BE2C (cell line): ENCODE results near the gene INSIG1. TPM values are rescaled to one million over a fixed set of nuclear protein-coding genes. Genes with fewer than 3 reads are reported as not detected.
A peak's percentile ranks its signal among the peaks of the same experiment; 100 is the strongest.

Source experiments
- DNase-seq: peaks from one replicate; pipeline ENCODE4 v3.0.0-alpha.2; 2020
- H3K27me3 ChIP-seq: fragments of 250-450 bp; sonication (Bioruptor Pico); 2 replicates; pipeline ENCODE4 v1.5.1; 2020; ENCODE audit warnings: mild to moderate bottlenecking
- H3K36me3 ChIP-seq: fragments of 250-450 bp; sonication (Bioruptor Pico); 2 replicates; pipeline ENCODE4 v1.5.1; 2020; ENCODE audit warnings: mild to moderate bottlenecking
- H3K4me1 ChIP-seq: fragments of 250-450 bp; sonication (Bioruptor Pico); 2 replicates; pipeline ENCODE4 v1.5.1; 2020
- H3K4me3 ChIP-seq: 2 replicates; pipeline ENCODE4 v1.5.1; 2011; ENCODE audit warnings: low read depth, low read length
- H3K9me3 ChIP-seq: fragments of 250-450 bp; sonication (Bioruptor Pico); 2 replicates; pipeline ENCODE4 v1.5.1; 2020
- polyA plus RNA-seq: library from polyadenylated mRNA; unstranded; fragments of >200 nt; gene quantifications from one replicate; pipeline ENCODE4 v1.2.1, GENCODE V29; 2012; ENCODE audit warnings: low read depth, missing spikeins; ENCODE audit not compliant: insufficient read length, insufficient read depth
- TF ChIP-seq, protein P1 (sequence below): IDR thresholded peaks from 2 replicates; pipeline ENCODE4 v1.5.1; 2012; ENCODE audit warnings: mild to moderate bottlenecking, low read depth, low read length

Gene INSIG1
- polyA plus RNA-seq: 20.0 TPM

DNA sequence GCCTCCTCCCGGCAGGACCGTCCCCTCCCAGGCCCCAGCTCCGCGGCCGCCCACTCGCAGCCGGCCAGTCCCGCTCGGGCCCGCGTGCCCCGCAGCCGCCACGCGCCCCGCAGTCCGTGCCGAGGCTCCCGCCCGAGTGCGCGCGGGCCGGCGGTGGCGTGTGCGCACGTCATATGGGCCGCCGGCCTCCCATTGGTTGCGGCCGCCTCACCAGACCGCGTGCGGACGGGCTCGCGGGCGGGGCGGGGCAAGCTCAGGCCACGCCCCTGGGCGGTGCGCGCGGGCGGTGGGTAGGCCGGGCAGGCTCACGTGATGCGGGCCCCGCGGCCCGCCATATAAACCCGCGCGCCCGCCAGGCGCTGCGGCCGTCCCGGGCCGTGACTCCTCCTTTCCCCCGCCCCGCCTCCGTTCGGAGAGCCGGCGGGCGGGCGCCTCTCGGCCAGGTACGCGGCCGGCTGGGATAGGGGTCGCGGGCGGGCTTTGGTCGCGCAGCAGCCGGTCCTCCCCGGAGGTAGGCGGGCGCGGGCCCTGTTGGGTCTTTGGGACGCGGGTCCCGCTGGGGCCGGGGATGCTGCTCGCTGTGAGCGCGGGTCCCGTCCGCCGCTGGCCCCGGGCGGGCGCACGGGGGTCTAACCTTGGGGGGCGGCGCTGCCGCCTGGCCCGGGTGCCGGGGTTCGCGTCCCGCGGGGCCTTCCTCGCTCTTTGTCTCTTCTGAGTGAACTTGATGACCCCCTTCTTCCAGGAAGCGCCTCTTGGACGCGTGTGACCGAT lies at the start of gene INSIG1:
TSS of gene INSIG1 (plus strand) at position 362 of the 771 bp plus-strand sequence. CDS start at position 770, 408 bp downstream.
- Histone ChIP-seq H3K4me1 (peaks cover 5% of the 10 kb centered on the region; the same call in 1 of the 2 replicates), H3K4me3 (peak within 1 kb of the TSS; percentile 84), H3K27me3 (no peaks in the 10 kb centered on the region), H3K9me3 (no peaks in the 10 kb centered on the region), H3K36me3 (peaks cover 23% of the 10 kb centered on the region)
- DNase-seq: peak; percentile 94
- TF ChIP-seq, protein P1, sequence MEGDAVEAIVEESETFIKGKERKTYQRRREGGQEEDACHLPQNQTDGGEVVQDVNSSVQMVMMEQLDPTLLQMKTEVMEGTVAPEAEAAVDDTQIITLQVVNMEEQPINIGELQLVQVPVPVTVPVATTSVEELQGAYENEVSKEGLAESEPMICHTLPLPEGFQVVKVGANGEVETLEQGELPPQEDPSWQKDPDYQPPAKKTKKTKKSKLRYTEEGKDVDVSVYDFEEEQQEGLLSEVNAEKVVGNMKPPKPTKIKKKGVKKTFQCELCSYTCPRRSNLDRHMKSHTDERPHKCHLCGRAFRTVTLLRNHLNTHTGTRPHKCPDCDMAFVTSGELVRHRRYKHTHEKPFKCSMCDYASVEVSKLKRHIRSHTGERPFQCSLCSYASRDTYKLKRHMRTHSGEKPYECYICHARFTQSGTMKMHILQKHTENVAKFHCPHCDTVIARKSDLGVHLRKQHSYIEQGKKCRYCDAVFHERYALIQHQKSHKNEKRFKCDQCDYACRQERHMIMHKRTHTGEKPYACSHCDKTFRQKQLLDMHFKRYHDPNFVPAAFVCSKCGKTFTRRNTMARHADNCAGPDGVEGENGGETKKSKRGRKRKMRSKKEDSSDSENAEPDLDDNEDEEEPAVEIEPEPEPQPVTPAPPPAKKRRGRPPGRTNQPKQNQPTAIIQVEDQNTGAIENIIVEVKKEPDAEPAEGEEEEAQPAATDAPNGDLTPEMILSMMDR: no peak

DNA sequence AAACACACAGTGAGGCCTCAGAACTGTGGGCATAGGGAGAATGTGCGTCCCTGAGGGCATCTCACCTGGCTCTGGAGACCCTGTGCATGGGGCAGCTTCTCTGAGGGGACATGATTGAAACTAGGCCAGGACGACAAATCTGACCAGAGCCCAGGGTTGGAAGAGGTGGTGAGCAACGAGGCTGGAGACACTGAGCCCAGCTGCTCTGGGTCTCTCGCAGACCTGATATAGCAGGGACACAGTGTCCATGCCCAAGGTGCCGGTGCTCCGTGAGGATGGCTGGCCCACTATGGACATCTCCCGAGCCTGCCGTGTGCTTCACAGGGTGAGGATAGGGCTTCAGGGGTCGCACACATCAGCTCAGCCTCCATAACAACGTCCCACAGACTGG lies 49.3 kb upstream of the INSIG1 start:
- TF ChIP-seq, protein P1: no peak

DNA sequence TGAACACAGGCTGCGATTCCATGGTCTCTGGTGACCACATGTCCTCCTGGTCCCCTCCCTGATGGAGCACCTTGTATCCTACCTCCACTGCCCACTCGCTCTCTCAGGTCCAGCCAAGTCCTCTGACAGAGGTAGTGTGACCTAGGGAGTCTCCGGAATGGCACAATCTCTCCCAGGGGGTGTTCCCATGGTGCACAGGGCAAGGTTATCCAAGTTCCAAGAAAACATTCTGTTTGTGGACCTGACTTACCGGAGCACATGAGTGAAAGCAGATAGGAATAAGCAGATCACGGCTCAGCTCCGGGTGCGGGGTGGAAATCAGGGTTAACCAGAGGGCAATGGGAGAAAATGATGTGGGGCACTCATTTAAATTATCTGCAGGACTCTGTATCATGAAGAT lies 45.8 kb upstream of the INSIG1 start:
- Histone ChIP-seq H3K4me1 (peaks cover 5% of the 10 kb centered on the region), H3K9me3 (no peaks in the 10 kb centered on the region; the same call in 1 of the 2 replicates), H3K27me3 (no peaks in the 10 kb centered on the region), H3K4me3 (no peak overlapping the region), H3K36me3 (no peaks in the 10 kb centered on the region)
- TF ChIP-seq, protein P1: no peak
- no peak for DNase-seq

More for the DNA sequence above, 49.3 kb upstream of the INSIG1 start:
- Histone ChIP-seq H3K9me3 (peaks cover 3% of the 10 kb centered on the region), H3K4me3 (no peak overlapping the region), H3K4me1 (peaks cover 5% of the 10 kb centered on the region), H3K36me3 (no peaks in the 10 kb centered on the region), H3K27me3 (no peaks in the 10 kb centered on the region)
- DNase-seq: no peak

DNA sequence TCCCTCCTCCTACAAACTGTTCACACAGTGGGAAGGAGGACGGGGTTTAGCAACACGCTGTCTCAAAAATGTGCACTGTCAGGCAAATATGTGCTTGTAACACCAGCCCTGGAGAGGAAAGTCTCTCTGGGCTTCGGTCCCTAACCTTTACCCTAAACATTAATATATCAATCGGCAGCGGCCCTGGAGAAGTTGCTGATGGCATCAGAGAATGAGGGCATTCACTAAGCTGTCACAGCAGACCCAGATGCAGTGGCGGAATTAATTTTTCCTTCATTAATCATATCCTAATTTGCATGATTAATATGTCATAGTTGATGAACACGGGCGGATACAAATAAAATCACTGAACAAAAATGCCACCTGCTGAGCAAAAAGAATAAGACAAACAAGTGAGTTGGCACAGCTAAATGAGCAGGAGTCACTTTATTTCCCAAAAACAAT lies 45.2 kb upstream of the INSIG1 start:
- no peak for DNase-seq
- no peaks in the 10 kb centered on the region; the same call in 1 of the 2 replicates for H3K9me3 ChIP-seq
- TF ChIP-seq, protein P1: no peak

DNA sequence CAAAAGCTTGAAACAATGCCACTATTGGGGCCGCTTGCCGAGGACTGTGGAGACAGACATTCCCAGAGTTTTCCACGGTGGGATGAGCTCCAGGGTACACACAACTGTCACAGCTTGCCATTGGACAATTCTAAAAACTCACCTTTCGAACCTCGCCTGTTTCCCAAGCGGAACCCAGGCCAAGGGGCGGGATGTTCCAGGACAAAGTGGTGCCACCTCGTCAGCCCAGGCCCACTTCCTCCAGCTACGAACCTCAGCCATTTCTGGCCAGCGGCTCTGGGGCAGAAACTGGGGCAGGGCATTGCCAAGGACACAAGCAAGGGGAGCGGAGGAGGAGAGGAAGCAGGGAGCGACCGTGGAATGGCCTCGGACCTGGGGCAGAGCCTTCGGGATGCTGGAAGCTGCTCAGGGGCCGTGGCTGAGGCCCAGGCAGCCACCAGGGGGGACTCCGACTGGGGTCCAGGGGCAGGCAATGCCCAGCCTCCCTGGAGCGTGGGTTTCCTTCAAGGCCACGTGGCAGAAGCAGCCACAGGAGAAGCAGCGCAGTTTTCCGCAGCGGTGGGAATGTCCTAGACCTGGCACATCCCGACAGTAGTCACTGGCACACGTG lies 44.7 kb upstream of the INSIG1 start:
- TF ChIP-seq, protein P1: no peak
- H3K9me3 ChIP-seq: no peaks in the 10 kb centered on the region; the same call in 1 of the 2 replicates

More for the DNA sequence above, 45.2 kb upstream of the INSIG1 start:
- H3K4me3 ChIP-seq: no peak overlapping the region
- H3K27me3 ChIP-seq: no peaks in the 10 kb centered on the region
- H3K36me3 ChIP-seq: no peaks in the 10 kb centered on the region
- peaks cover 10% of the 10 kb centered on the region for H3K4me1 ChIP-seq

More for the DNA sequence above, 44.7 kb upstream of the INSIG1 start:
- DNase-seq: no peak
- Histone ChIP-seq H3K27me3 (no peaks in the 10 kb centered on the region), H3K4me3 (no peak overlapping the region), H3K36me3 (no peaks in the 10 kb centered on the region), H3K4me1 (peaks cover 10% of the 10 kb centered on the region)
